HEK293 (cell line): Measurements from ENCODE around the gene TBL1X.

Source experiments
- CTCF ChIP-seq: fragments of 450-650 bp; formaldehyde crosslinking; IDR thresholded peaks from 2 replicates; pipeline ENCODE4 v1.5.1; 2016; ENCODE audit warnings: missing biosample characterization, missing genetic modification characterization
- PRDM10 ChIP-seq: fragments of 450-650 bp; formaldehyde crosslinking; IDR thresholded peaks from 2 replicates; pipeline ENCODE4 v1.5.1; 2016; ENCODE audit warnings: missing biosample characterization, missing genetic modification characterization
- SP7 ChIP-seq: fragments of 450-650 bp; formaldehyde crosslinking; IDR thresholded peaks from 2 replicates; pipeline ENCODE4 v1.5.1; 2016; ENCODE audit warnings: missing biosample characterization, missing genetic modification characterization

- TF ChIP-seq CTCF (no peak), SP7 (tag by site-specific recombination) (no peak), PRDM10 (no peak)
Measured at GRCh38 chrX:9654929-9655328, 190.1 kb downstream of the TBL1X start.
